Uterus (tissue), 4 donors: Measurements from ENCODE around the gene UNC79. TPM values are rescaled to one million over a fixed set of nuclear protein-coding genes. Genes with fewer than 3 reads are reported as not detected.

Experiments
- DNase-seq, 2 donors: peaks; one replicate each; pipeline ENCODE4 v3.0.0-alpha.2; 2019 to 2020
- H3K27ac ChIP-seq, 2 donors: fragments of 200-600 bp; sonication (generic); 1 replicate in 1 of 2; 2 replicates in 1 of 2; pipeline ENCODE4 v1.5.1; 2016 to 2018
- H3K27me3 ChIP-seq, 2 donors: fragments of 200-600 bp; sonication (generic); one replicate each; pipeline ENCODE4 v1.5.1; 2018 to 2019; ENCODE audit warnings: control low read depth in 1 of 2
- H3K36me3 ChIP-seq, 2 donors: fragments of 200-600 bp; sonication (generic); one replicate each; pipeline ENCODE4 v1.5.1; 2019; ENCODE audit warnings: control low read depth in 1 of 2
- H3K4me1 ChIP-seq, 2 donors: fragments of 200-600 bp; sonication (generic); one replicate each; pipeline ENCODE4 v1.5.1; 2018 to 2019; ENCODE audit warnings: control low read depth in 1 of 2
- H3K4me3 ChIP-seq, 2 donors: fragments of 200-600 bp; sonication (generic); 1 replicate in 1 of 2; 2 replicates in 1 of 2; pipeline ENCODE4 v1.5.1; 2018 to 2019; ENCODE audit warnings: mild to moderate bottlenecking in 1 of 2
- H3K9me3 ChIP-seq, 2 donors: fragments of 200-600 bp; sonication (generic); one replicate each; pipeline ENCODE4 v1.5.1; 2019; ENCODE audit warnings: control low read depth in 1 of 2
- POLR2A ChIP-seq, 2 donors: fragments of 450-650 bp; IDR thresholded peaks; one replicate each; pipeline ENCODE4 v1.6.1; 2016; ENCODE audit warnings: antibody characterized with exemption in 2 of 2, mild to moderate bottlenecking in 1 of 2, moderate library complexity in 1 of 2
- intact Hi-C: fragments of 100-400 bp; cut with DNase I; formaldehyde crosslinking; loops from one replicate; pipeline ENCODE4 v1.15.1; 2023; ENCODE audit warnings: low total_unique reads
- total RNA-seq, 4 donors: library from RNA; depleted of rRNA in 3 of 4; stranded (reverse); fragments of >200 nt in 3 of 4; gene quantifications; one replicate each; pipeline versions ENCODE4 v1.1.0 to v1.2.4, GENCODE V29; 2014 to 2023
- TF ChIP-seq, protein P1 (sequence below), 4 experiments: fragments of 200-600 bp in 2 of 4; fragments of 450-650 bp in 2 of 4; sonication (generic) in 2 of 4; IDR thresholded peaks; one replicate each; pipeline ENCODE4 v1.5.1; 2016 to 2019; ENCODE audit warnings: antibody characterized with exemption in 4 of 4, mild to moderate bottlenecking in 2 of 4, moderate library complexity in 1 of 4
- donor health status: DM: yes; HTN: yes; CAD: no.

Gene UNC79
- total RNA-seq, 4 donors from 2014 or later = 0.24 to 0.35 TPM; not detected in 2

DNA sequence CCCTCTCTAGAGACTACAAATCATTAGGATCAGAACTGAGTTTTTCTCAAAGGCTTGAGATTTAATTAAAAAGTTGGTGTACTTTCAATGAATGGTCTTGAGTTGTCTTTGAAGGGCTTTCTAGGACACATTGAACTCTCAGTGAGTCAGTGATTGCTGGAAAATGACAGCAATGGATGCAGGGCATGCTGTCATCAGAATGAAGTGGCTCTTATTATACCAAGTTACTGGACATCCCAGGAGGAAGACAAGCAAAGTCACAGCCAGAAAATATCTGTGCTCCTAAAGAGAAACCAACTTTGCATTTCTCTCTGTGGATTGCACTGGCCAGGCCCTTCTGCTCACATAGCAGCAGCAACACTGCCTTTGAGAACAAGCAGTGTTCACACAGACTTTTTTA, 244.9 kb downstream of the UNC79 start:
- Histone ChIP-seq H3K4me1 (no peaks in the 10 kb centered on the region), H3K27me3 (no peaks in the 10 kb centered on the region), H3K9me3 (no peaks in the 10 kb centered on the region), H3K27ac (no peak overlapping the region), H3K36me3 (no peaks in the 10 kb centered on the region), H3K4me3 (no peak overlapping the region)
- intact Hi-C loops = no loop called here
- TF ChIP-seq POLR2A (IDR thresholded peaks at IDR 0.05) = no peak
- TF ChIP-seq, protein P1, sequence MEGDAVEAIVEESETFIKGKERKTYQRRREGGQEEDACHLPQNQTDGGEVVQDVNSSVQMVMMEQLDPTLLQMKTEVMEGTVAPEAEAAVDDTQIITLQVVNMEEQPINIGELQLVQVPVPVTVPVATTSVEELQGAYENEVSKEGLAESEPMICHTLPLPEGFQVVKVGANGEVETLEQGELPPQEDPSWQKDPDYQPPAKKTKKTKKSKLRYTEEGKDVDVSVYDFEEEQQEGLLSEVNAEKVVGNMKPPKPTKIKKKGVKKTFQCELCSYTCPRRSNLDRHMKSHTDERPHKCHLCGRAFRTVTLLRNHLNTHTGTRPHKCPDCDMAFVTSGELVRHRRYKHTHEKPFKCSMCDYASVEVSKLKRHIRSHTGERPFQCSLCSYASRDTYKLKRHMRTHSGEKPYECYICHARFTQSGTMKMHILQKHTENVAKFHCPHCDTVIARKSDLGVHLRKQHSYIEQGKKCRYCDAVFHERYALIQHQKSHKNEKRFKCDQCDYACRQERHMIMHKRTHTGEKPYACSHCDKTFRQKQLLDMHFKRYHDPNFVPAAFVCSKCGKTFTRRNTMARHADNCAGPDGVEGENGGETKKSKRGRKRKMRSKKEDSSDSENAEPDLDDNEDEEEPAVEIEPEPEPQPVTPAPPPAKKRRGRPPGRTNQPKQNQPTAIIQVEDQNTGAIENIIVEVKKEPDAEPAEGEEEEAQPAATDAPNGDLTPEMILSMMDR (IDR thresholded peaks at IDR 0.05) = no peak
- DNase-seq = no peak

DNA sequence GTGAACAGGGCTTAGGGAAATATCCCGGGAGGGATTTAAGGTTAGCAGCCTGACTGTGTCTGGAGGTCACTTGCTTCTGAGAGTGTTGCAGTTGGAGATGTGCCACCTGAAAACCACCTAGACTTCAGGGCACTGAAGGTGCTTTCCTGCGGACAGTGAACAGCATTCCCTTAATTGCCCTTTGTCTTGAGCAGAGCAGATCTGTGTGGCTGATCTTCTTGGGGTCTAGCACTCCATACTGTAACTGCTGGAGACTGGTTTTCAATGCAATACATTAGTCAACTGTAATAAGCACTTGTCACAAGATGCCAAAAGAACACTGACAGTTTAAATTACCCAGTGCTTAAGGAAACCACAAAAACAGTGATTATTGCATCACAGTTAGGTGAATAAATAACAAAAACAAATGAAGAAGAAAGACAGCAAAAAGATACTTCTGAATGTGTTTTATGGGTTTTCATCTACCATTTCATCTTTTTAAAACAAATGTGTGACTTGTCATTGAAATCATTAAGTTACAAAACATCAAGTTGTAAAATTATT, 245.7 kb downstream of the UNC79 start:
- Histone ChIP-seq H3K4me1 (no peaks in the 10 kb centered on the region), H3K27me3 (no peaks in the 10 kb centered on the region), H3K9me3 (no peaks in the 10 kb centered on the region), H3K36me3 (no peaks in the 10 kb centered on the region), H3K4me3 (no peak overlapping the region), H3K27ac (no peak overlapping the region)
- intact Hi-C loops = no loop called here
- no peak for DNase-seq
- TF ChIP-seq, protein P1 (IDR thresholded peaks at IDR 0.05) = no peak
- no peak for TF ChIP-seq POLR2A (IDR thresholded peaks at IDR 0.05)

DNA sequence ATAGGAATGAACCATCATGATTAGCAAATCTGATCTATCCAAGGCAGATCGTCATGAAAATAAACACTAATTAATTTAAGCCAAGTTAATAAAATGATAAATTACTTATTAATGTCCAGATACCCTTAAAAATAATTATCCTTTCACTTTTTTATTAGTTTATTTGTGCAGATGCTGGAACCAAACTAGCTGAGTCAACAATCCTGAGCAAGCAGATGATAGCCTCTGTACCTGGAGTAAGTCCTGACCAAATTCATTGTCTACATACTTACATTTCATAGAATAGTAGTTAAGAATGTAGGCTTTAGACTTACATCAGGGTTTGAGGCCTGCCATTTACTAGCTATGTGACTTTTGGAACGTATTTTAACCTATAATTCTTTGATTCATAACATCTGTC, 251.7 kb downstream of the UNC79 start:
- TF ChIP-seq, protein P1 (IDR thresholded peaks at IDR 0.05) = no peak
- TF ChIP-seq POLR2A (IDR thresholded peaks at IDR 0.05) = no peak
- DNase-seq = no peak
- Histone ChIP-seq H3K9me3 (no peaks in the 10 kb centered on the region), H3K4me3 (no peak overlapping the region), H3K4me1 (no peaks in the 10 kb centered on the region), H3K27ac (no peak overlapping the region), H3K27me3 (no peaks in the 10 kb centered on the region), H3K36me3 (no peaks in the 10 kb centered on the region)
- intact Hi-C loops = no loop called here

DNA sequence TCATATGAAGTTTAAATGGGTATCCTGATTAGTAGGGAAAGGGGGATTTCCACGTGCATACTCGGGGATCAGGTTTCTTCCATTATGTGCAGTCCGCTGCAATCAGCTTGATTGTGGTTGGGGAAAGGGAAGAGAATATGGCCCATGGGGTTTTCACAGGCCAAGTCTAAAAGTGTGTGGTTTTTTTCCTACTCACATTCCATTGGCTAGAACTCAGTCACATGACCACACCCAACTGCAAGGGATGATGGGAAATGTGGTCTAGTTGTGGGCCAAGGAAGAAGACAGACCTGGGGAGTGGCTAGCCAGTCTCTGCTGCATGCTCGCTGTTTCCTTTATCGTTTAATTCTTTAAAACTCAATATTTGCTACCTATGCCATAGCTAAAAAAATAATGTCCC, 252.5 kb downstream of the UNC79 start:
- H3K4me1 ChIP-seq = no peaks in the 10 kb centered on the region
- intact Hi-C loops = no loop called here
- H3K4me3 ChIP-seq = no peak overlapping the region
- no peaks in the 10 kb centered on the region for H3K9me3 ChIP-seq
- H3K27ac ChIP-seq = no peak overlapping the region
- H3K36me3 ChIP-seq = no peaks in the 10 kb centered on the region
- TF ChIP-seq, protein P1 (IDR thresholded peaks at IDR 0.05) = no peak
- no peak for TF ChIP-seq POLR2A (IDR thresholded peaks at IDR 0.05)
- DNase-seq = no peak
- H3K27me3 ChIP-seq = no peaks in the 10 kb centered on the region

DNA sequence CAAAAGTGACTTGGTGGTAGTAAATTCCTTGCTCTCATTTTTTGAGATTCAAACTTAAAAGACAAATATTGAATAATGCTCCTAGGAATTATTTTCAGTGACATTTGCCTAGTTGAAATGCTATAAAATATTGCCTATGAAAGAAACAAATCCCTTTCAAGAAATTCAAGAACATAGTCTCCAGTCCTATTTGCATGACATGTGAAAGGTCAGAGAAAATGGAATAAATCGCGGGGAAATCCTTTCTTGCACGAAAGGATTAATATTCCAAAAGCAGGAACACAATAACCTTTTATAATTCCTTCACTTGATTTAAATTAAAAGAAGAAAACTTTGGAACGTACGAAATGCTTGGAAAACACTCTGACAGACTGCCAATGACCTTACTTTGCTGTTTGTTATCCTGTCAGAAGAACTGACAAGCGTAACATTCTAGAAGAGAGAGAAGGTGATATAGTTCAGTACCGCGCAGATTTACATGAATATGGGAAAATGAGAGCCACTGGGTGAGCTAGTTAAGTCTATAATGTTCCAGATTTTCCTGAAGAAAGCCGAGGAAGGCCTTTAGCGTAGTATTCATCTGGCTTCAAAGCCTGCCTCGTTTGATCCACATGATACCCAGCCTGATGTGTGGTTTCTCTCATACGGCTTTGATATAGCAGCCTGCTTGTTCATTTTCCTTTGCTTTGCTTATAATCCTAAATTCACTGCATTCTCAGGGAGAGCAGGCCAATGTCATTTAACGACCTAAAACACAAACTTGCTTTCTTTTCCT, 254.6 kb downstream of the UNC79 start:
- no peak overlapping the region for H3K4me3 ChIP-seq
- H3K36me3 ChIP-seq = no peaks in the 10 kb centered on the region
- DNase-seq = no peak
- intact Hi-C loops = no loop called here
- no peaks in the 10 kb centered on the region for H3K4me1 ChIP-seq
- H3K27me3 ChIP-seq = no peaks in the 10 kb centered on the region
- TF ChIP-seq, protein P1 (IDR thresholded peaks at IDR 0.05) = no peak
- no peak for TF ChIP-seq POLR2A (IDR thresholded peaks at IDR 0.05)
- H3K27ac ChIP-seq = no peak overlapping the region
- H3K9me3 ChIP-seq = no peaks in the 10 kb centered on the region
